Measurements from ENCODE around the gene SASH1.

SASH1 gene

DNA sequence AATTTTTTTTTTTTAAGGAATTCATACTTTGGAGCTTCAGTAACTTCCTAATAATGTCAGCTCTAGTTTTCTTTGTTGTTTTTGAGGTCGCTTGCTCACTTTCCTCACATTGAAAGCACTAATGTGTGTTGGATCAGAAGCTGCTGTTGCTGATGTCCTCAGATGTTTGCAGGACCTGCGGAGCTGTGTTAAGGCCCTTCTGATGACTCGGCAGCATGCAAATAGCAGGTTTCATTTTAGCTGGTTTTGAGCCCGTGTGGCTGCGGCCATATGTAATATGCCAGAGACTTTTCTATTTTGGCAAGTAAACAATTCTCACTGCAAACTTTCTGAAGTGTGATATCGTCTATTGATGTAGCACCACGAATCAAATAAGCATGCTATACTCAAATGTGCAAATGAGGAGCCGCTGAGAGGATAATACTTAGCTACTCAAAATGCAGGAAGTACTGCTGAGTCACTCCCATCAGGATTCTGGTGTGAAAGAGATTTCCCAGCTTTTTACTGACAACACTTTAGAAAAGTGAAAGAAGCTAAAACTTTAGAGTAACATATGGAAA, 187.8 kb downstream of the SASH1 start:
- CTCF ChIA-PET: no interaction called here
- peak; percentile 15 for DNase-seq (ENCODE audit: low spot score)

GRCh38 chr6:148530976-148531375, 188.3 kb downstream of the SASH1 start:
- DNase-seq (ENCODE audit: low spot score): no peak
- no peak overlapping the region for H3K27ac ChIP-seq
- POLR2A ChIA-PET (ENCODE audit: low non-redundant PET): no interaction called here
- CTCF ChIA-PET: no interaction called here
- no peak for TF ChIP-seq CTCF (conservative IDR thresholded peaks at IDR 0.05; ENCODE audit: low read depth)

More for the DNA sequence above, 187.8 kb downstream of the SASH1 start:
- no peak for TF ChIP-seq CTCF (conservative IDR thresholded peaks at IDR 0.05; ENCODE audit: low read depth)
- no peak overlapping the region for H3K27ac ChIP-seq
- POLR2A ChIA-PET (ENCODE audit: low non-redundant PET): no interaction called here

GRCh38 chr6:148532698-148533097, 190.1 kb downstream of the SASH1 start:
- no peak for TF ChIP-seq CTCF (conservative IDR thresholded peaks at IDR 0.05; ENCODE audit: low read depth)
- H3K27ac ChIP-seq: no peak overlapping the region
- POLR2A ChIA-PET (ENCODE audit: low non-redundant PET): no interaction called here
- DNase-seq (ENCODE audit: low spot score): no peak
- CTCF ChIA-PET: interaction anchor here (0.5 kb wide), 1 partner anchor 99 kb away, joined by 4 read pairs; no protein-coding TSS in a partner anchor

- no peak for TF ChIP-seq CTCF (conservative IDR thresholded peaks at IDR 0.05; ENCODE audit: low read depth)
- ChIA-PET CTCF (no interaction called here), POLR2A (ENCODE audit: low non-redundant PET) (no interaction called here)
- no peak overlapping the region for H3K27ac ChIP-seq
- DNase-seq (ENCODE audit: low spot score): no peak
These were observed 190.9 kb downstream of the SASH1 start for GRCh38 chr6:148533309-148534107.

DNA sequence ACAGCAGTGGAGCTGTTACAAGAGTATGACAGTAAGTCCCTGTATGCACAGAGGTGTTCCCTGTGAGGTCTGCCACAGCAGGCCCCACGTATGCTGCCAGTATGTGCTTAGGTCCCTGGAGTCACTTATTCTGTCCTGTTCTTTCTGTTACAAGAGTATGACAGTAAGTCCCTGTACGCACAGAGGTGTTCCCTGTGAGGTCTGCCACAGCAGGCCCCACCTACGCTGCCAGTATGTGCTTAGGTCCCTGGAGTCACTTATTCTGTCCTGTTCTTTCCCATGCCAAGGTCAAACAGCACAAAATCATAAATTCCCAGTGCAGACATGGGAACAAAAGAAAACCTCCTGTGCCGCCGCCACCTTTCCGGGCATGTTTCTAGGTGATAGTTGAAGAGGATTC, 192.2 kb downstream of the SASH1 start:
- no peak for DNase-seq (ENCODE audit: low spot score)
- TF ChIP-seq CTCF (conservative IDR thresholded peaks at IDR 0.05; ENCODE audit: low read depth): no peak
- ChIA-PET POLR2A (ENCODE audit: low non-redundant PET) (no interaction called here), CTCF (no interaction called here)
- no peak overlapping the region for H3K27ac ChIP-seq

DNA sequence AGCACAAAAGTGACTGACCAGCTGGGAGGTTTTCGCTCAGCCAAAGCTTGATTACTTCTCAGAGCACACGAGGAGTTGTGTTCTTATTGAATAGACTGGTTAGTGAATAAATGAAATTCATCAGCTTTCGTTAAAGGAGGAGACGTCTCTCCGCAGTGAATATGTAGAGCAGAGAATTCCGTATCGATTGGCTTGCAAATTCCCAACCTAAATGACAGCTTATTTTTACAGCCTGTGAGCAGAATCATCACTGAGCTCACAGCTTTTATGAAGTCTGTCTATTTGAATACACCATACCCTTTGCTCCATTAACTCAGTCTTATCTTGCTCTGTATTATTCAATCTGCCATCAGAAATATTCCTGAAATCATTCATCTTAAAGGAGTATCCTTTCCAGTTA, 192.7 kb downstream of the SASH1 start:
- TF ChIP-seq CTCF (conservative IDR thresholded peaks at IDR 0.05; ENCODE audit: low read depth): no peak
- no peak overlapping the region for H3K27ac ChIP-seq
- ChIA-PET POLR2A (ENCODE audit: low non-redundant PET) (no interaction called here), CTCF (no interaction called here)
- no peak for DNase-seq (ENCODE audit: low spot score)

Measured in RWPE1 (cell line).